RKO (cell line): ENCODE data around the gene SLC38A4.
"Not testable (repeated sequence)": the region's sequence is repeated elsewhere in the genome, so short reads cannot be mapped to it uniquely, and the experiment has no call there.

Experiments used
- DNase-seq: peaks from one replicate; pipeline ENCODE4 v3.0.0-alpha.2; 2016; ENCODE audit warnings: low spot score

The SLC38A4 gene

GRCh38 chr12:46825591-46826414, at the start of gene SLC38A4:
Gene SLC38A4, minus strand, starts transcription at chr12:46825997. Its CDS starts 32,926 bp downstream, at chr12:46793071.
- no peak for DNase-seq

GRCh38 chr12:46875095-46875494, 49.3 kb upstream of the SLC38A4 start:
- DNase-seq: no peak

- DNase-seq: no peak
Observed at GRCh38 chr12:46874642-46875041, 48.8 kb upstream of the SLC38A4 start.

GRCh38 chr12:46872135-46872534, 46.3 kb upstream of the SLC38A4 start:
- no peak for DNase-seq

- DNase-seq: no peak
Observed at GRCh38 chr12:46865311-46865710, 39.5 kb upstream of the SLC38A4 start.

- DNase-seq: peak; percentile 9
Observed at GRCh38 chr12:46858368-46858767, 32.6 kb upstream of the SLC38A4 start.

GRCh38 chr12:46857486-46857885, 31.7 kb upstream of the SLC38A4 start:
- no peak for DNase-seq

- no peak for DNase-seq
Observed at GRCh38 chr12:46855760-46856159, 30.0 kb upstream of the SLC38A4 start.

- DNase-seq: not testable (repeated sequence)
Observed at GRCh38 chr12:46854188-46854587, 28.4 kb upstream of the SLC38A4 start.

GRCh38 chr12:46848792-46849191, 23.0 kb upstream of the SLC38A4 start:
- not testable (repeated sequence) for DNase-seq

GRCh38 chr12:46847001-46847400, 21.2 kb upstream of the SLC38A4 start:
- no peak for DNase-seq

- DNase-seq: no peak
Observed at GRCh38 chr12:46843811-46844210, 18.0 kb upstream of the SLC38A4 start.

GRCh38 chr12:46841891-46842290, 16.1 kb upstream of the SLC38A4 start:
- no peak for DNase-seq

- no peak for DNase-seq
Observed at GRCh38 chr12:46839964-46840363, 14.2 kb upstream of the SLC38A4 start.

GRCh38 chr12:46839232-46839631, 13.4 kb upstream of the SLC38A4 start:
- no peak for DNase-seq

GRCh38 chr12:46835785-46836184, 10.0 kb upstream of the SLC38A4 start:
- no peak for DNase-seq

- no peak for DNase-seq
Observed at GRCh38 chr12:46832130-46832704, 6.4 kb upstream of the SLC38A4 start.

- no peak for DNase-seq
Observed at GRCh38 chr12:46831335-46832129, 5.7 kb upstream of the SLC38A4 start.

GRCh38 chr12:46830731-46831334, 5.0 kb upstream of the SLC38A4 start:
- DNase-seq: no peak

GRCh38 chr12:46824709-46825108, 1.1 kb downstream of the SLC38A4 start:
- DNase-seq: no peak

- no peak for DNase-seq
Observed at GRCh38 chr12:46818642-46819041, 7.2 kb downstream of the SLC38A4 start.

GRCh38 chr12:46815809-46816208, 10.0 kb downstream of the SLC38A4 start:
- DNase-seq: no peak
